GM21737 (cell line): ENCODE data around the gene DENND1A.
"Not testable (repeated sequence)": the region's sequence is repeated elsewhere in the genome, so short reads cannot be mapped to it uniquely, and the experiment has no call there.

Experiments used
- ATAC-seq: cut with Tn5 transposase; IDR thresholded peaks from one replicate; pipeline ENCODE4 v1.9.1; 2021; ENCODE audit warnings: mild to moderate bottlenecking, moderate library complexity; ENCODE audit not compliant: unreplicated experiment

Gene DENND1A, protein sequence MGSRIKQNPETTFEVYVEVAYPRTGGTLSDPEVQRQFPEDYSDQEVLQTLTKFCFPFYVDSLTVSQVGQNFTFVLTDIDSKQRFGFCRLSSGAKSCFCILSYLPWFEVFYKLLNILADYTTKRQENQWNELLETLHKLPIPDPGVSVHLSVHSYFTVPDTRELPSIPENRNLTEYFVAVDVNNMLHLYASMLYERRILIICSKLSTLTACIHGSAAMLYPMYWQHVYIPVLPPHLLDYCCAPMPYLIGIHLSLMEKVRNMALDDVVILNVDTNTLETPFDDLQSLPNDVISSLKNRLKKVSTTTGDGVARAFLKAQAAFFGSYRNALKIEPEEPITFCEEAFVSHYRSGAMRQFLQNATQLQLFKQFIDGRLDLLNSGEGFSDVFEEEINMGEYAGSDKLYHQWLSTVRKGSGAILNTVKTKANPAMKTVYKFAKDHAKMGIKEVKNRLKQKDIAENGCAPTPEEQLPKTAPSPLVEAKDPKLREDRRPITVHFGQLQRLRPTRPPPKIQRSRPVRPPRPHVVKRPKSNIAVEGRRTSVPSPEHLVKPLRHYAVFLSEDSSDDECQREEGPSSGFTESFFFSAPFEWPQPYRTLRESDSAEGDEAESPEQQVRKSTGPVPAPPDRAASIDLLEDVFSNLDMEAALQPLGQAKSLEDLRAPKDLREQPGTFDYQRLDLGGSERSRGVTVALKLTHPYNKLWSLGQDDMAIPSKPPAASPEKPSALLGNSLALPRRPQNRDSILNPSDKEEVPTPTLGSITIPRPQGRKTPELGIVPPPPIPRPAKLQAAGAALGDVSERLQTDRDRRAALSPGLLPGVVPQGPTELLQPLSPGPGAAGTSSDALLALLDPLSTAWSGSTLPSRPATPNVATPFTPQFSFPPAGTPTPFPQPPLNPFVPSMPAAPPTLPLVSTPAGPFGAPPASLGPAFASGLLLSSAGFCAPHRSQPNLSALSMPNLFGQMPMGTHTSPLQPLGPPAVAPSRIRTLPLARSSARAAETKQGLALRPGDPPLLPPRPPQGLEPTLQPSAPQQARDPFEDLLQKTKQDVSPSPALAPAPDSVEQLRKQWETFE

DNA sequence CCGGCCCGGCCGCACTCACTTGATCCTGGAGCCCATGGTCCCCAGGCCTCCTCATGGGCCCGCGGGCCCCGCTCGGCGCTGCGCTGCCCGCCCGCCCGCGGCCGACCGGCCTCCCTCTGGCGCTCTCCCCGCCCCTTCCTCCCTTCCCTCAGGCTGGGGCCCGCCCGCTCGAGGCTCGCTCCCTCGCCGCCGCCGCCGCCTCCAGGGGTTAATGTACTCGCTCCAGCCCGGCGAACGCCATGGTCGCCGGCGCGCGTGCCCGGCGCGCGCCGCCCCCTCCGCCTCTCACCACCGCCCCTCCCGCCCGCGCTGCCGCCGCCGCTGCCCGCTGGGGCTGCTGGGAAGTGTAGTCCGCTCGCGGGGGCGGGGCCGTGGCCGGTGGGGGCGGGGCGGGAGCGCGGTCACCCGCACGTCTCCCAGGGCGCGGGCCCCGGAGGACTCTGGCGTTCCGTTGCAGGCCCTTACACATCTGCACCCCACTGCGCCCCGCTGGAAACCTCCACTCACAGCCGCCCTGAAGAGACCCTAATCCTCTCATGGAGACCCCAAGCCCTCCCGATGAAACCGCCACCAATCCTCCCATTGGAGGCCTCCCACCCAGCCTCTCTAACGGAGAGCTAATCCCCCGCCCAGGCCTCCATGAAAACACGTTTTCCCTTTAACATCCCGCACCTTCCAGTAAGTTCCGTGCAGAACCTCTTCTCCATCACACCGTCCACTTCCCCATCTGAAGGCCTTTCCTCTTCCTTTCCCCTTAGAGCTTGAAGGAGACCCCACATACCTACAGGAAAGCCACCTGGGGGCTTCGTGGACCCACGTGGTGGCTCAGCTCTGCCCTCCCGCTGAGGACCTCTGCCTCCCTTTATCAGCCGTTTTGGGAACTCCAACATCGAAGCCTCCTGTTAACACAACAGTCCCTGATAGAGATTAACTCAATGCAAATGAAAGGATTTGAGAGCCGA is at the start of gene DENND1A:
Gene DENND1A, minus strand, starts transcription at position 257 of the 962 bp plus-strand sequence. Its CDS starts 221 bp downstream, at position 36.
- ATAC-seq, result peak; percentile 83

DNA sequence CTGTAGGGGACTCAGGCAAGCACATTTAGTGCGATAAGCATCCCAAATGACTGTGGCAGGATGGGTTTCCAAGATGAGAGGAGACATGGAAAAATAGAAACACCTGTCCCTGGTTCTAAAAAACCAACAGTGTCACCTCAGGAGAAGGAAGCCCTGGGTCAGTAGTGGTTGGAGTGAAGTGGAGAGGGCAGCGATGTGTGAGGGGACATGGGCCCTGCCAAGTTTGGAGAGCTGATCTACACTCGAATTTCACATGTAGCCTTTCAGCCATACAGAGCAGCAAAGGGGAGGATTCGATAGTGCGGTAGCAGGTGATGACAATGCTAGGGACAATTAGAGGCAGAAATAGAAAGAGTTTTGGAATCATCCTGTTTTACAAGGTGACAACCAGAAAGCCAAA is 49.1 kb upstream of the DENND1A start:
- ATAC-seq, result no peak

DNA sequence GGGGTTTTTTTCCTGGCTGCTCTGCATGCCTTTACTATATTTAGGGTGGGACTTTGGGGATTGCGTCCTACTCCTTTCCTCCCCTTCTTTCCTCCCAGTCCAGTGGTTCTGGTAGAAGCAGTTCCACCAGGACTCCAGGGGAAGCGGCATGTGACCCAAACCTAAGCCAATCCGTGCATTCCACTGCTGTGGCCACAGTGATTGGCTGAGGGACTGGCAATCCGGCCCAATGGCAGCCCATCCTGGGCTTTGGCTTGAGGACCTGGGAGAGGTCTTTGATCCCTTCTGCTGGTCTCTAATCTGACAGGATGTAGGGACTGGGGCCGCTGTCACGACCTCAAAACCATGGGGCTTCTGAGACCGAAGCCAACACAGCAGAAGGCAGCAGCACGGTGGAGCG is 46.7 kb upstream of the DENND1A start:
- ATAC-seq, result not testable (repeated sequence)

DNA sequence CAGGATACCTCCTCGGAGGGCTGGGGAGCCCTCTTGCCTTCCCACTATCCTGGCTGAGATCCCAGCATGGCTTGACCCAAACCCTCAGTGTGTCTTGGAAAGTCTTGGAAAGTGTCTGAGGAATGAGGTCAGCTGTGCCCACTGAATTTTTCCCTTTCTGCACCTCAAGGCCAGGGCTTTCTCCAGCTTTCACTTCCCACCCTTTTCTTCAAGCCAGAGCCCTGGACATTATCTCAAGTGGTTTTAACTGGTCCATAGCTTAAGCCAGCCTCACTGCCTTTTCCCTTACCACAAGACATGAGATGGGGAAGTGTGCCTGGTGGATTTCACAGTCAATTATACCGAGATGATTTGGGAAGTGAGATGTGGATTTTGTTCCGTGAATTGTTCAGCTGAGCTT is 45.9 kb upstream of the DENND1A start:
- ATAC-seq, result no peak

DNA sequence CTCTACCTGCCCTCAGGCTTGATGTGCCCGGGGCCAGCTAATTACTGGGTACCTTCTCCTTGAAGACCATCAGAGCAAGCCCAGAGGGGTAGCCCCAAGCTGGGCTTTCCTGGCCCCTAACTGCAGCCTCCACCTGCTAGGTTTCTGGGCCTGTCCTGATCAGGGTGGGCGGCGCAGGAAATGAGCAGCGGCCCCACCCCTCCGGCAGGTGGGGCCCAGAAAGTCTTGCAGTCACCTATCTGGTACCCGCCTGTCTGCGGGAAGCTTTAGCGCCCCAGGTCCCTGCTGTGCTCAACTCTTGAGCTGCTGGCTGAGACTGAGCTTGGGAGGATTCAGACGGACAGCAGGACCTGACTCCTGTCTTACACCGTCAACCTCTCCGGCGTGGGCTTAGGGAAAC is 44.5 kb upstream of the DENND1A start:
- ATAC-seq, result no peak

DNA sequence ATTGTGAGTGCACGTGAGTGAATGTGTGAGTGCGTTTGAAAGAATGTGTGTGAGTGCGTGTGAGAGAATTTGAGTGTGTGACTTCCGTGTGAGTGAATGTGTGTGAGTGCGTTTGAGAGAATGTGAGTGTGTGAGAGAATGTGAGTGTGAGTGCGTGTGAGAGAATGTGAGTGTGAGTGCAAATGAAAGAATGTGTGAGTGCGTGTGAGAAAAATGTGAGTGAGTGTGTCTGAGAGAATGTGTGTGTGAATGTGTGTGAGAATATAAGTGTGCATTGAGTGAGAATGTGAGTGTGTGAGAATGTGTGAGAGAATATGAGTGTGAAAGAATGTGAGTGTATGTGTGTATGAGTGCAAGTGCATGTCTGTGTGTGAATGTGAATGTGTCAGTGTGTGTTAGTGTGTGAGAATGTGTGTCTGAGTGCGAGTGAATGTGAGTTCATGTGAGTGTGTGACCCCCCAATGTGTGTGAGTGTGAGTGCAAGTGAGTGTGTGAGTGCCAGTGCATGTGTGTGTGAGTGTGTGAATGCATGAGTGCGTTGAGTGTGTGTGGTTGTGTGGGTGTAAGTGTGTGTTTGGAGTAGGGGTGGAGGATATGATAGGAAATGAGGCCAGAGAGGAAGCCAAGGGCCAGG is 43.8 kb upstream of the DENND1A start:
- ATAC-seq, result no peak

DNA sequence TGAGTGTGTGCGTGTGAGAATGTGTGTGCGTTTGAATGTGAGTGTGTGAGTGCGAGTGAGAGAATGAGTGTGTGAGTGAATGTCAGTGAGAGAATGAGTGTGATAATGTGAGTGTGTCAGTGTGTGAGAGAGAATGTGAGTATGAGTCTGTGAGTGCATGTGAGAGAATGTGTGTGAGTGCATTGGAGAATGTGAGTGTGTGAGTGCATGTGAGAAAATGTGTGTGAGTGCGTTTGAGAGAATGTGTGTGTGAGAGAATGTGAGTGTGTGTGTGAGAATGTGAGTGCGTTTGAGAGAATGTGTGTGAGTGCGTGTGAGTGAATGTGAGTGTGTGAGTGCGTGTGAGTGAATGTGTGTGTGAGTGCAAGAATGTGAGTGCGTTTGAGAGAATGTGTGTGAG is 42.7 kb upstream of the DENND1A start:
- no peak for ATAC-seq

DNA sequence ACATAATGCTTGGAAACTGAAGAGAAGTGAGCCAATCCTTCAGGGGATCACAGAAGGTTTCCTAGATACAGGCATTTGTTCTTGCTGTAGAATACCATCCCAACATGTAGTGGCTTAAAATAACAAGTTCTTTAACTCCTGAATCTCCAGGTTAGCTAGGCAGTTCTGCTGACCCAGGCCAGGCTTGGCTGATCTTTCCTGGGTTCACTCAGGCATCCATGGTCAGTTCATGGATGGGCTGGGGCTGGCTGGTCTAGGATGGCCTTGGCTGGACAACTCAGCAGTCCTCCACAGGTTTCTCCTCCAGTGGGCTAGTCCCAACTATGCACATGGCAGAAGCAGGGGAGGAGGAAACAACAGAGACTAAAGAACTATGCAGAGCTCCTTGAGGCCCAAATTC is 37.4 kb upstream of the DENND1A start:
- no peak for ATAC-seq

DNA sequence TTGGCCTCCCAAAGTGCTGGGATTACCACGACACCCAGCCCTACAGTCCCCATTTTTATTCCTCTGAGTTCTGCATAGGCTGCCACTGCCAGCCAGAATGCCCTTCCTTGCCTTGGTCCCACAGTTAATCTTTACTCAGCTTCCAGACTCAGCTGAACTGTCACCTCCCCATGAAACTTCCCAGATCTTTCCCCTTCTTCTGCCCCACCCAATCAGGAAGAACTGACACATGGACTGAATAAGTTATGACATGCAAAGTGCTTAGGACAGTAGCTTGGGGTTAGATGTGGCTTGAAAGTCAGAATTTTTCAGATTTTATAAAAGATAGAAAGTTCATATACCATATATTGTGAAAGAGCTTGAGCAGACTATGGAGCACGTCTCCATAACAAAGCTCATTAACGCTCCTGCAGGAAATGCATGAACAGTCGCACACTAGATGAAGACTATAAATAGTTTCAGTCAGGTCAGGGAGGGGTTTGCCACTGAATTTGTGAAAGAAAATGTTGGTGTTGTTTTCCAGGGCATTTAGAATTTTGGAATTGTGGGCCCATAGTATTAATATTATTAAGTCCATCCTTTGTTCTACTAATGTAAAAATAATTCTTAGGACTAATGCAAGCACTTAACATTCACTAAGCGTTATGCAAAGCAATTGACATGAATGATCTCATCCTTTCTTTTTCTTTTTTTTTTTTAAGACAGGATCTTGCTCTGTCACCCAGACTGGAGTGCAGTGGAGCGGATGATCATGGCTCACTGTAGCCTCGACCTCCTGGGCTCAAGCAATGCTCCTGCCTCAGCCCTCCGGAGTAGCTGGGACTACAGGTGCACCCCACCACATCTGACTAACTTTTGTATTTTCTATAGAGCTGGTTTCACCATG is 36.1 kb upstream of the DENND1A start:
- ATAC-seq, result no peak

DNA sequence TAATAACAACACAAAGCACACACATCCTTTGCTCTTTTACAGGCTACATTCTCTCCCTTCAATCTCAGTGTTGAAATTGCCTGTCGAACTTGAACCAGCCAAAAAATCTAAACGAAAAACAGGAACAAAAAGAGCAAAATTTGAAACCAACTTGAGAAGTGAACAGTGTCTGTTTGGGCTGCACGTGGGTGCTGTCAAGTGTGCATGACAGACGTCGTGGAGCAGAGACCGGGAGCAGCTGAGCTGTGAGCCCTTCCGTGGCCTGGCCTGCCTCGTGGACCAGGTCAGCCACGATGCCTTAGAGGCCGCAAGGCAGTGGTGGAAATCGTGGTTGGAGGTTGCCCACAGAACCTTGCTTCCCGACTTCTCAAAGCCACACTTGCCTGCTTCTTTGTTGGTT is 34.8 kb upstream of the DENND1A start:
- ATAC-seq, result no peak

DNA sequence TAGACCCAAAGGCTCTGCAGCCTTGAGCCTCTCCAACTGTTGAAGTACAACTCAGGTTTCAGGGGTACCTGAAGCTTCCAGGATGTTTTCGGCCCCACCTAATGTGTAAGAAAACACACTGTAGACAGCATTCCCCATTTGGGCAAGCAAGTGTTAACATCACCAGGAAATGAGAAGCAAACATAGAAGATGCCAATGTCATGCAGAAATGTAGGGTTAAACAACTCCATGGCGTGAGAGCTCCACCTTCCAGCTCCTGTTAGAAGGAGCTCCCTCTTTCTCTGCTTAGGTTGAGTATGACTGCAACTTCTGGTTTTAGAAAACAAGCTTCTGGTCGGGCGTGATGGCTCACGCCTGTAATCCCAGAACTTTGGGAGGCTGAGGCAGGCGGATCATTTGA is 31.0 kb upstream of the DENND1A start:
- ATAC-seq, result no peak

DNA sequence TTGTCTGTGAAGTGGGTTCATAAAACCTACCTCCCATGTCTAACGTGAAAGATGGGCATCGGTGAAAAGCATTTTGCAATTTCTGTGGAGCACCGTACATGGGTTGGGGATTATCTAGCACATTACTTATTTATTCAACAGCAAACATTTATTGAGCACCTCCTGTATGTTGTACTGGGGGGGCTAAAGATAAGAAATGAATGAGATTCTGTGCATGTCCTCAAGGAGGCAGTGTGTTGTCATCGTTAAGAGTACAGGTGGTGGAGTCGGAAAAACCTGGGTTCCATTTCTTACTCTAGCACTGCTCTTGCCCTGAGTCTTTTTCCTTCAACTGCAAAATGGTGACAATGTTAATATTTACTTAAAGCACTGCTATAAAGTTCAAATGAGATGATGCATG is 30.4 kb upstream of the DENND1A start:
- no peak for ATAC-seq

DNA sequence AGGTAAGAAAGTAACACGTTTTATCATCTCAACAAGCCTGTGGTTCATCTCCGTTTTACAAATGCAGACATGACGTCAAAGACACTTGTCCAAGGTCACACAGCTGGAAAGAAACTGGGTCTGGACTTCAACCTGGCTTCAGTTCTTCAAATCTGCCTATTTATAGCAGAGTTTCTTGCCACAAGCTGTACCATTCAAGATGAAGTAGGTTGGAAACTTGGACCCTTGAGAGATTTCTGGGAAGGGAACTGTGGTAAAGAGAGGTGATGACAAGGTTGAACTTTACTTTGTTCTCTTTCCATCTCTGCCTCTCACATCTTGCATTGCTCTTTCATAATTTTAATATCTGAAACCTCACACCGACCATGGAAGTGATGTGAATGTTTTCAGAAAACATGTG is 29.9 kb upstream of the DENND1A start:
- ATAC-seq, result no peak

DNA sequence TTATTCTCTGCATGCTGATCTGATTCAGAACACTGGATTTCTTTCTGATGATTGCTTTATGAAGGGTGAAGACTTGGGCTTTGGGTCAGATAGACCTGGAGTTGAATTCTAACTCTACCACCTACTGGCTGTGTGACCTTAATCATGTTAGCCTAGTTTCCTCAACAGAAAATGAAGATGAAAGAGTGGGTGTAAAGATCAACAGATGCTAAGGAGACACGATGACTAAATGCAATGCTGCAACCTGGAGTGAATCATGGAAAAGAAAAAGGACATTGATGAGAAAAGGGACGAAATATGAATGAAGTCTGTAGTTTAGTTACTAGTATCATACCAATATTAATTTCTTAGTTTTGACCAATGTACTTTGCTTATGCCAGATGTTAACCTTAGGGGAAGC is 27.8 kb upstream of the DENND1A start:
- ATAC-seq, result no peak

DNA sequence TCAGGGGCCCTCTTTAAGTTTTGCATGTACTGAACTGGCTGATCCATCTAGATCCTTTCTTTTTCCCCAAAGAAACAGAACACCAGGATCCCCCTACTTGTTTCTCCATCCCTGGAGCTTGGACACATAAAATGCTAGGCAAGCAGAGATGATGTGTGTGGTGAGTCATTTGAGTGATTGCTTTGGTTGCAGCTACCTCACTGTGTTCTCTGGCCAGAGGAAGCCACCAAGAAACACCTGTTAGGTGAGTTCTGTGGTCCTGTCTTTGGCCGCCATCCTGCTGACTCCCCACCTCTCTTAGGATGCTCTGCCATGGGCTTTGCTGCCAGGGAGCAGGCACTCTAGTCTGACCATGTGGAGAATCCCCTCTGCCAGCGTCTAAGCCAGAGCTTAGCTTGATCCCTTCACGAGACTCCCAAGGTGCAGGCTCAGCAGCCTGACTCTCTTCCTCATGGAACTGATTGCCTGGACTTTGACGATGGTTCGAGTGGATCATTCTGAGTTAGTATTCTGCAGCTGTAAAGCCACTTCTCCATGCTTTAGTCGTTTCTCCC is 27.3 kb upstream of the DENND1A start:
- no peak for ATAC-seq

DNA sequence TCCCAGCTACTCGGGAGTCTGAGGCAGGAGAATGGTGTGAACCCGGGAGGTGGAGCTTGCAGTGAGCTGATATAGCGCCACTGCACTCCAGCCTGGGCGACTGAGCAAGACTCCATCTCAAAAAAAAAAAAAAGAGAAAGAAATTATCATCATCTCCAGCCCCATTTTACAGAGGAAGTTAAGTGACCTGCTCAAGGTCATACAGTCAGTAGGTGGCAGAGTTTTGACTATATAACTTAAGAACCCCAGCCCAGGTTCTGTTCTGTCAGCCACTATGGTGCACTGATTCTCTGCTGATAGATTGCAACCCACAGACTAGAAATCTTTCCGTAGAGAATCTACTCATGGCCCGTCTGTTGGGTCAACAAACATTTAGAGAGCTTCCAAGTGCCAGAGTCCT is 25.7 kb upstream of the DENND1A start:
- no peak for ATAC-seq

DNA sequence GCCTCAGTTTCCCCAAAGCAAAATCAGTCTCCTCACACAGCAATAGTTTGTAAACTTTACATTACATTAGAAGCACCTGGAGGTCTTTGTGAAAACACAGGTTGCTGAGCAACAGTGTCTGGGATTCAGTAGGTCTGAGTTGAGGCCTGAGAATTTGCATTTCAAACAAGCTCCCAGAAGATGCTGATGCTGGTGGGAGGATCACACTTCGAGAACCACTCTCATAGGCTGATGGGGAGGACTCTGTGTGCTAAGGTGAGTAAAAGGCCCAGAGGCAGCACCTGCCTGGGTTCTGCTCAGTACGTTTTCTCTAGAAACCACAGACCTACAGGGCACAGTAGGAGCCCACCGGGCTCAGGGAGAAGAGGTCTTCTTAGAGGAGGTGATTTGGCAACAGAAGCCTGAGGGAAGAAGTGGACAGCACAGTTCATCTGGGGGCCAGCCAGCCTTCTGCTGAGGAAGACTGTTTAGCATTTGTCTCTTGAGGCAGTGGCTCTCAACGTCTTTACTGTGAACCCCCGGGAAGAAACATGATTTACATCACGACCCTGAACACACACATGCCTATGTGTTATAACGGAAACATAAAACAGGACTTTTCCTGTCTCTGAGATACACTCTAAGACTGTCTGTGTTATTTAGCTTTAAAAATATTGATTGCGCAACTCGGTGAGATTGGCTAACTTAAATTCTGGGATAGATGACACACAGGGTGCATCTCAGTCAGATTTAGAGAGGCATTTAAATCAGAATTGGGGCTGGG is 24.8 kb upstream of the DENND1A start:
- no peak for ATAC-seq
